WTC11 (cell line): Measurements from ENCODE around the gene NDUFA13. TPM values are rescaled to one million over a fixed set of nuclear protein-coding genes. Genes with fewer than 3 reads are reported as not detected.

Experiments used
- ATAC-seq: fragments of 200-7000 bp; cut with Tn5 transposase; 2 replicates; pipeline ENCODE4 v1.10.0; 2021; ENCODE audit warnings: mild to moderate bottlenecking, moderate library complexity
- CTCF ChIA-PET: fragments of 300-600 bp; sonication (Branson Sonifier 250); formaldehyde crosslinking; loops from one replicate; lab custom pipeline; 2021; ENCODE audit warnings: antibody characterized with exemption; lab: Charles Lee
- POLR2A ChIA-PET: fragments of 350-600 bp; sonication (Branson Sonifier 250); formaldehyde crosslinking; loops from one replicate; lab custom pipeline; 2021; ENCODE audit warnings: antibody characterized with exemption; lab: Charles Lee
- DNase-seq: peaks from one replicate; pipeline ENCODE4 v3.0.0; 2021; ENCODE audit warnings: low spot score
- H3K27ac Mint-ChIP-seq: 2 replicates; pipeline ENCODE4 v1.8.0; 2021; ENCODE audit warnings: mixed read lengths
- H3K27me3 Mint-ChIP-seq: 2 replicates; pipeline ENCODE4 v1.8.0; 2021; ENCODE audit warnings: low read depth, mild to moderate bottlenecking, moderate library complexity, mixed read lengths
- H3K36me3 Mint-ChIP-seq: 2 replicates; pipeline ENCODE4 v1.8.0; 2021; ENCODE audit warnings: mixed read lengths
- H3K4me1 Mint-ChIP-seq: 2 replicates; pipeline ENCODE4 v1.8.0; 2022; ENCODE audit warnings: mixed read lengths
- H3K4me3 Mint-ChIP-seq: 2 replicates; pipeline ENCODE4 v1.8.0; 2021; ENCODE audit warnings: mild to moderate bottlenecking, moderate library complexity, mixed read lengths
- H3K9me3 Mint-ChIP-seq: 2 replicates; pipeline ENCODE4 v1.8.0; 2021; ENCODE audit warnings: mixed read lengths
- CREB1 ChIP-seq: sonication (generic); formaldehyde crosslinking; IDR thresholded peaks from 2 replicates; pipeline ENCODE4 v1.8.0; 2023; ENCODE audit warnings: mild to moderate bottlenecking, missing genetic modification reagents
- CREM ChIP-seq: sonication (generic); formaldehyde crosslinking; IDR thresholded peaks from 2 replicates; pipeline ENCODE4 v1.8.1; 2022; ENCODE audit warnings: mild to moderate bottlenecking, missing genetic modification reagents, moderate library complexity
- ESRRA ChIP-seq: sonication (generic); formaldehyde crosslinking; IDR thresholded peaks from 2 replicates; pipeline ENCODE4 v1.8.1; 2022; ENCODE audit warnings: mild to moderate bottlenecking, missing genetic modification reagents, borderline replicate concordance
- ETV6 ChIP-seq: sonication (generic); formaldehyde crosslinking; IDR thresholded peaks from 2 replicates; pipeline ENCODE4 v1.8.1; 2022; ENCODE audit warnings: mild to moderate bottlenecking, missing genetic modification reagents
- HMGA2 ChIP-seq: fragments of 250-450 bp; sonication (Bioruptor Pico); IDR thresholded peaks from 2 replicates; pipeline ENCODE4 v1.4.0; 2021; ENCODE audit warnings: mild to moderate bottlenecking, moderate library complexity
- MXD4 ChIP-seq: fragments of 250-450 bp; sonication (Bioruptor Pico); IDR thresholded peaks from 2 replicates; pipeline ENCODE4 v1.8.0; 2021; ENCODE audit warnings: mild to moderate bottlenecking, moderate library complexity, borderline replicate concordance
- NFE2L1 ChIP-seq: sonication (generic); formaldehyde crosslinking; IDR thresholded peaks from 2 replicates; pipeline ENCODE4 v1.8.1; 2023; ENCODE audit warnings: missing genetic modification reagents
- NFYB ChIP-seq: sonication (generic); formaldehyde crosslinking; conservative IDR thresholded peaks from 2 replicates; pipeline ENCODE4 v1.8.0; 2022; ENCODE audit warnings: low read depth, missing genetic modification reagents
- NR2C2 ChIP-seq: sonication (generic); formaldehyde crosslinking; IDR thresholded peaks from 2 replicates; pipeline ENCODE4 v1.8.0; 2022; ENCODE audit warnings: mild to moderate bottlenecking, missing genetic modification reagents
- SP1 ChIP-seq: sonication (generic); formaldehyde crosslinking; conservative IDR thresholded peaks from 2 replicates; pipeline ENCODE4 v1.8.1; 2022; ENCODE audit warnings: missing genetic modification reagents
- ZNF671 ChIP-seq: fragments of 250-450 bp; sonication (Bioruptor Pico); IDR thresholded peaks from 2 replicates; pipeline ENCODE4 v1.8.0; 2021; ENCODE audit warnings: mild to moderate bottlenecking
- total RNA-seq: library from RNA; stranded (reverse); gene quantifications from 3 replicates; pipeline ENCODE4 v1.2.3, GENCODE V29; 2021
- TF ChIP-seq, protein P1 (sequence below): fragments of 250-450 bp; sonication (Bioruptor Pico); IDR thresholded peaks from 2 replicates; pipeline ENCODE4 v1.8.0; 2021; ENCODE audit warnings: mild to moderate bottlenecking
- TF ChIP-seq, protein P2 (sequence below): fragments of 250-450 bp; sonication (Bioruptor Pico); IDR thresholded peaks from 2 replicates; pipeline ENCODE4 v1.9.0; 2021; ENCODE audit warnings: mild to moderate bottlenecking
- TF ChIP-seq, protein P3 (sequence below): fragments of 250-450 bp; sonication (Bioruptor Pico); IDR thresholded peaks from 2 replicates; pipeline ENCODE4 v1.9.0; 2021; ENCODE audit warnings: mild to moderate bottlenecking
- TF ChIP-seq, protein P4 (sequence below): sonication (generic); formaldehyde crosslinking; IDR thresholded peaks from 2 replicates; pipeline ENCODE4 v1.8.0; 2022; ENCODE audit warnings: mild to moderate bottlenecking, missing genetic modification reagents
- TF ChIP-seq, protein P5 (sequence below): sonication (generic); formaldehyde crosslinking; conservative IDR thresholded peaks from 2 replicates; pipeline ENCODE4 v1.8.1; 2022; ENCODE audit warnings: mild to moderate bottlenecking, missing genetic modification reagents
- TF ChIP-seq, protein P6 (sequence below): sonication (generic); formaldehyde crosslinking; IDR thresholded peaks from 2 replicates; pipeline ENCODE4 v1.8.0; 2022; ENCODE audit warnings: mild to moderate bottlenecking, missing genetic modification reagents
- TF ChIP-seq, protein P7 (sequence below): sonication (generic); formaldehyde crosslinking; IDR thresholded peaks from 2 replicates; pipeline ENCODE4 v1.8.0; 2023; ENCODE audit warnings: mild to moderate bottlenecking, missing genetic modification reagents

Gene NDUFA13
- total RNA-seq, 1 experiment from 2014 or later = 519 TPM

DNA sequence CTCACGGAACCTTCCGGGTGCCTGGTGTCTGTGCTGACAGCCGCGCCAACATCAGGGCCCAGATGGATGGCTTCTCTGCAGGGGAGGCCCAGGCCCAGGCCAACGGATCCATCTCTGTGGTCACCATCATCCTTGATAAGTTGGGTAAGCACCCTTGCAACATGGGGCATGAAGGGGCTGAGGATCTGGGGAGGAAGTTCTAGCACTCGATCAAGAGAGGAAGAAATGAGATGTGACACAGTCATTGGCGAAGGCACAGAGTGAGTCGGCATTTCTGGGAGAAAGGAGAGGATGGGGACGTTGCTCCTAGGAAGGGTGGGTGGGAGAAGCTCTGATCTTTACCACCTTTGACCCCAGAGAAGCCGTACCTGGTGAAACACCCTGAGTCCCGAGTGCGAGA is 26.5 kb downstream of the NDUFA13 start:
- Mint-ChIP-seq H3K4me1 (peaks cover 6% of the 10 kb centered on the region), H3K4me3 (no peak overlapping the region), H3K9me3 (no peaks in the 10 kb centered on the region), H3K36me3 (no peaks in the 10 kb centered on the region), H3K27ac (peak overlapping the region; percentile 80), H3K27me3 (peaks cover 28% of the 10 kb centered on the region)
- ATAC-seq (no peak), DNase-seq (no peak)
- TF ChIP-seq, protein P1, sequence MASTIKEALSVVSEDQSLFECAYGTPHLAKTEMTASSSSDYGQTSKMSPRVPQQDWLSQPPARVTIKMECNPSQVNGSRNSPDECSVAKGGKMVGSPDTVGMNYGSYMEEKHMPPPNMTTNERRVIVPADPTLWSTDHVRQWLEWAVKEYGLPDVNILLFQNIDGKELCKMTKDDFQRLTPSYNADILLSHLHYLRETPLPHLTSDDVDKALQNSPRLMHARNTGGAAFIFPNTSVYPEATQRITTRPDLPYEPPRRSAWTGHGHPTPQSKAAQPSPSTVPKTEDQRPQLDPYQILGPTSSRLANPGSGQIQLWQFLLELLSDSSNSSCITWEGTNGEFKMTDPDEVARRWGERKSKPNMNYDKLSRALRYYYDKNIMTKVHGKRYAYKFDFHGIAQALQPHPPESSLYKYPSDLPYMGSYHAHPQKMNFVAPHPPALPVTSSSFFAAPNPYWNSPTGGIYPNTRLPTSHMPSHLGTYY (CRISPR knock-in tag) = no peak
- no peak for TF ChIP-seq CREM (CRISPR knock-in tag)
- TF ChIP-seq SP1 (CRISPR knock-in tag) = no peak
- TF ChIP-seq, protein P2, sequence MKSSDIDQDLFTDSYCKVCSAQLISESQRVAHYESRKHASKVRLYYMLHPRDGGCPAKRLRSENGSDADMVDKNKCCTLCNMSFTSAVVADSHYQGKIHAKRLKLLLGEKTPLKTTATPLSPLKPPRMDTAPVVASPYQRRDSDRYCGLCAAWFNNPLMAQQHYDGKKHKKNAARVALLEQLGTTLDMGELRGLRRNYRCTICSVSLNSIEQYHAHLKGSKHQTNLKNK (CRISPR knock-in tag) = no peak
- TF ChIP-seq, protein P3, sequence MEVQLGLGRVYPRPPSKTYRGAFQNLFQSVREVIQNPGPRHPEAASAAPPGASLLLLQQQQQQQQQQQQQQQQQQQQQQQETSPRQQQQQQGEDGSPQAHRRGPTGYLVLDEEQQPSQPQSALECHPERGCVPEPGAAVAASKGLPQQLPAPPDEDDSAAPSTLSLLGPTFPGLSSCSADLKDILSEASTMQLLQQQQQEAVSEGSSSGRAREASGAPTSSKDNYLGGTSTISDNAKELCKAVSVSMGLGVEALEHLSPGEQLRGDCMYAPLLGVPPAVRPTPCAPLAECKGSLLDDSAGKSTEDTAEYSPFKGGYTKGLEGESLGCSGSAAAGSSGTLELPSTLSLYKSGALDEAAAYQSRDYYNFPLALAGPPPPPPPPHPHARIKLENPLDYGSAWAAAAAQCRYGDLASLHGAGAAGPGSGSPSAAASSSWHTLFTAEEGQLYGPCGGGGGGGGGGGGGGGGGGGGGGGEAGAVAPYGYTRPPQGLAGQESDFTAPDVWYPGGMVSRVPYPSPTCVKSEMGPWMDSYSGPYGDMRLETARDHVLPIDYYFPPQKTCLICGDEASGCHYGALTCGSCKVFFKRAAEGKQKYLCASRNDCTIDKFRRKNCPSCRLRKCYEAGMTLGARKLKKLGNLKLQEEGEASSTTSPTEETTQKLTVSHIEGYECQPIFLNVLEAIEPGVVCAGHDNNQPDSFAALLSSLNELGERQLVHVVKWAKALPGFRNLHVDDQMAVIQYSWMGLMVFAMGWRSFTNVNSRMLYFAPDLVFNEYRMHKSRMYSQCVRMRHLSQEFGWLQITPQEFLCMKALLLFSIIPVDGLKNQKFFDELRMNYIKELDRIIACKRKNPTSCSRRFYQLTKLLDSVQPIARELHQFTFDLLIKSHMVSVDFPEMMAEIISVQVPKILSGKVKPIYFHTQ (CRISPR knock-in tag) = no peak
- TF ChIP-seq, protein P4, sequence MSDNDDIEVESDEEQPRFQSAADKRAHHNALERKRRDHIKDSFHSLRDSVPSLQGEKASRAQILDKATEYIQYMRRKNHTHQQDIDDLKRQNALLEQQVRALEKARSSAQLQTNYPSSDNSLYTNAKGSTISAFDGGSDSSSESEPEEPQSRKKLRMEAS (CRISPR knock-in tag) = no peak
- TF ChIP-seq, protein P5, sequence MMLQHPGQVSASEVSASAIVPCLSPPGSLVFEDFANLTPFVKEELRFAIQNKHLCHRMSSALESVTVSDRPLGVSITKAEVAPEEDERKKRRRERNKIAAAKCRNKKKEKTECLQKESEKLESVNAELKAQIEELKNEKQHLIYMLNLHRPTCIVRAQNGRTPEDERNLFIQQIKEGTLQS (CRISPR knock-in tag) = no peak
- no peak for TF ChIP-seq MXD4 (CRISPR knock-in tag)
- TF ChIP-seq ZNF671 (CRISPR knock-in tag) = no peak
- TF ChIP-seq ETV6 (CRISPR knock-in tag) = no peak
- TF ChIP-seq, protein P6, sequence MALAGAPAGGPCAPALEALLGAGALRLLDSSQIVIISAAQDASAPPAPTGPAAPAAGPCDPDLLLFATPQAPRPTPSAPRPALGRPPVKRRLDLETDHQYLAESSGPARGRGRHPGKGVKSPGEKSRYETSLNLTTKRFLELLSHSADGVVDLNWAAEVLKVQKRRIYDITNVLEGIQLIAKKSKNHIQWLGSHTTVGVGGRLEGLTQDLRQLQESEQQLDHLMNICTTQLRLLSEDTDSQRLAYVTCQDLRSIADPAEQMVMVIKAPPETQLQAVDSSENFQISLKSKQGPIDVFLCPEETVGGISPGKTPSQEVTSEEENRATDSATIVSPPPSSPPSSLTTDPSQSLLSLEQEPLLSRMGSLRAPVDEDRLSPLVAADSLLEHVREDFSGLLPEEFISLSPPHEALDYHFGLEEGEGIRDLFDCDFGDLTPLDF (CRISPR knock-in tag) = no peak
- TF ChIP-seq HMGA2 (CRISPR knock-in tag) = no peak
- ChIA-PET CTCF (interaction anchor here (3.2 kb wide), 1 partner anchor 12 kb away, joined by 23 read pairs; no protein-coding TSS in a partner anchor), POLR2A (no interaction called here)

DNA sequence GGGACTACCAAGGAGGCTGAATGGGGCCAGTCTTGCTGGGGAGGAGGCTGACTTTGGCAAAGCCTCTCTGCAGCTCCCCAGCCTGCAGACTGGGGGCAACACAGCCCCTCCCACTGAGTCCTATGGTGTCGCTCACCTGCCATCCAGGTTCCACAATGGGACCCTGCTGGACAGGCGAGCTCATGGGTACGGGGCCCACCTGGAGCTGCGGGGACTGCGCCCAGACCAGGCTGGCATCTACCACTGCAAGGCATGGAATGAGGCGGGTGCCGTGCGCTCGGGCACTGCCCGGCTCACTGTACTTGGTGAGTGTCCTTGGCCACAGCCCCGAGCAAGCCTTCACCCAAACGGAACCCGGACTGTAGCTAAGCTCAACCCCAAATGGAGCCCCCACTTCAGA is 27.1 kb downstream of the NDUFA13 start:
- Mint-ChIP-seq H3K36me3 (no peaks in the 10 kb centered on the region), H3K27me3 (peaks cover 23% of the 10 kb centered on the region), H3K27ac (no peak overlapping the region), H3K4me3 (no peak overlapping the region), H3K9me3 (no peaks in the 10 kb centered on the region), H3K4me1 (peaks cover 6% of the 10 kb centered on the region)
- DNase-seq = no peak
- CTCF ChIA-PET = interaction anchor here (1.7 to 3.2 kb wide), 2 partner anchors 10 to 11 kb away, joined by 12 to 23 read pairs; no protein-coding TSS in a partner anchor
- TF ChIP-seq CREB1 (CRISPR knock-in tag) (no peak), NR2C2 (CRISPR knock-in tag) (no peak), NFYB (no peak), ESRRA (CRISPR knock-in tag) (no peak)
- POLR2A ChIA-PET = no interaction called here
- no peak for ATAC-seq

DNA sequence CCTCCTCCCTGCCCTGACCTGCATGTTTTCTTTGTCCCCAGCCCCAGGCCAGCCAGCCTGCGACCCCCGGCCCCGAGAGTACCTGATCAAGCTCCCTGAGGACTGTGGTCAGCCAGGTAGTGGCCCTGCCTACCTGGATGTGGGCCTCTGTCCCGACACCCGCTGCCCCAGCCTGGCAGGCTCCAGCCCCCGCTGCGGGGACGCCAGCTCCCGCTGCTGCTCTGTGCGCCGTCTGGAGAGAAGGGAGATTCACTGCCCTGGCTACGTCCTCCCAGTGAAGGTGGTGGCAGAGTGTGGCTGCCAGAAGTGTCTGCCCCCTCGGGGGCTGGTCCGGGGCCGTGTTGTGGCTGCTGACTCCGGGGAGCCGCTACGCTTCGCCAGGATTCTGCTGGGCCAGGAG is 27.6 kb downstream of the NDUFA13 start:
- Mint-ChIP-seq H3K9me3 (no peaks in the 10 kb centered on the region), H3K27ac (no peak overlapping the region), H3K4me3 (no peak overlapping the region), H3K36me3 (no peaks in the 10 kb centered on the region), H3K27me3 (peaks cover 19% of the 10 kb centered on the region), H3K4me1 (peaks cover 4% of the 10 kb centered on the region)
- ChIA-PET POLR2A (no interaction called here), CTCF (interaction anchor here (1.7 to 3.2 kb wide), 2 partner anchors 9 to 11 kb away, joined by 12 to 23 read pairs; no protein-coding TSS in a partner anchor)
- ATAC-seq (no peak), DNase-seq (no peak)
- TF ChIP-seq CREM (CRISPR knock-in tag) (no peak), NFE2L1 (no peak)
- TF ChIP-seq, protein P7, sequence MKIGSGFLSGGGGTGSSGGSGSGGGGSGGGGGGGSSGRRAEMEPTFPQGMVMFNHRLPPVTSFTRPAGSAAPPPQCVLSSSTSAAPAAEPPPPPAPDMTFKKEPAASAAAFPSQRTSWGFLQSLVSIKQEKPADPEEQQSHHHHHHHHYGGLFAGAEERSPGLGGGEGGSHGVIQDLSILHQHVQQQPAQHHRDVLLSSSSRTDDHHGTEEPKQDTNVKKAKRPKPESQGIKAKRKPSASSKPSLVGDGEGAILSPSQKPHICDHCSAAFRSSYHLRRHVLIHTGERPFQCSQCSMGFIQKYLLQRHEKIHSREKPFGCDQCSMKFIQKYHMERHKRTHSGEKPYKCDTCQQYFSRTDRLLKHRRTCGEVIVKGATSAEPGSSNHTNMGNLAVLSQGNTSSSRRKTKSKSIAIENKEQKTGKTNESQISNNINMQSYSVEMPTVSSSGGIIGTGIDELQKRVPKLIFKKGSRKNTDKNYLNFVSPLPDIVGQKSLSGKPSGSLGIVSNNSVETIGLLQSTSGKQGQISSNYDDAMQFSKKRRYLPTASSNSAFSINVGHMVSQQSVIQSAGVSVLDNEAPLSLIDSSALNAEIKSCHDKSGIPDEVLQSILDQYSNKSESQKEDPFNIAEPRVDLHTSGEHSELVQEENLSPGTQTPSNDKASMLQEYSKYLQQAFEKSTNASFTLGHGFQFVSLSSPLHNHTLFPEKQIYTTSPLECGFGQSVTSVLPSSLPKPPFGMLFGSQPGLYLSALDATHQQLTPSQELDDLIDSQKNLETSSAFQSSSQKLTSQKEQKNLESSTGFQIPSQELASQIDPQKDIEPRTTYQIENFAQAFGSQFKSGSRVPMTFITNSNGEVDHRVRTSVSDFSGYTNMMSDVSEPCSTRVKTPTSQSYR (CRISPR knock-in tag) = no peak
